Small intestine (tissue), 7 donors: ENCODE data around the gene UGT2B10. TPM values are rescaled to one million over a fixed set of nuclear protein-coding genes. Genes with fewer than 3 reads are reported as not detected.
"Not testable (repeated sequence)": the region's sequence is repeated elsewhere in the genome, so short reads cannot be mapped to it uniquely, and the experiment has no call there.

Experiments used
- DNase-seq, 2 donors: peaks; one replicate each; pipeline versions ENCODE4 v3.0.0 to v3.0.0-alpha.2; 2013
- FAIRE-seq: peaks from 2 replicates; lab custom pipeline; 2012; peaks lifted over from hg19 to GRCh38; lab: Jason Lieb, UNC
- H3K27ac ChIP-seq, 3 donors: one replicate each; pipeline ENCODE4 v1.5.1; 2013; ENCODE audit warnings: low read length in 2 of 3, mild to moderate bottlenecking in 2 of 3, control low read depth in 1 of 3, inconsistent platforms in 1 of 3, low read depth in 1 of 3, moderate library complexity in 1 of 3
- H3K27me3 ChIP-seq, 3 donors: one replicate each; pipeline ENCODE4 v1.6.1; 2013; ENCODE audit warnings: low read length in 3 of 3, inconsistent platforms in 1 of 3; ENCODE audit not compliant: control insufficient read depth in 3 of 3, insufficient read depth in 3 of 3
- H3K36me3 ChIP-seq, 3 donors: one replicate each; pipeline ENCODE4 v1.6.1; 2013; ENCODE audit warnings: low read length in 3 of 3, inconsistent platforms in 1 of 3, low read depth in 1 of 3, mild to moderate bottlenecking in 1 of 3, moderate library complexity in 1 of 3; ENCODE audit not compliant: control insufficient read depth in 3 of 3, insufficient read depth in 2 of 3
- H3K4me1 ChIP-seq, 3 donors: one replicate each; pipeline ENCODE4 v1.6.1; 2013; ENCODE audit warnings: low read length in 2 of 3, inconsistent platforms in 1 of 3, low read depth in 1 of 3, mild to moderate bottlenecking in 1 of 3, moderate library complexity in 1 of 3; ENCODE audit not compliant: control insufficient read depth in 3 of 3, insufficient read depth in 2 of 3
- H3K4me3 ChIP-seq, 3 donors: one replicate each; pipeline ENCODE4 v1.5.1; 2013; ENCODE audit warnings: low read length in 3 of 3, control low read depth in 1 of 3, inconsistent platforms in 1 of 3, low read depth in 1 of 3, mild to moderate bottlenecking in 1 of 3, moderate library complexity in 1 of 3
- H3K9me3 ChIP-seq, 2 donors: one replicate each; pipeline ENCODE4 v1.6.1; 2013; ENCODE audit warnings: low read depth in 1 of 2, low read length in 1 of 2; ENCODE audit not compliant: control insufficient read depth in 2 of 2, insufficient read depth in 1 of 2
- WGBS, 3 donors: extraction: QIAGEN DNeasy Blood & Tissue Kit; methylation state at CpG; one replicate each; pipeline ENCODE4 v1.1.7; 2013; 5-methylcytosine and 5-hydroxymethylcytosine counted together
- polyA plus RNA-seq, 4 donors: library from polyadenylated mRNA; stranded (reverse) in 3 of 4; unstranded in 1 of 4; fragments of 200-250 nt in 3 of 4; fragments of 120-200 nt in 1 of 4; gene quantifications; one replicate each; pipeline versions ENCODE4 v1.2.1 to v1.2.3, GENCODE V29; 2013
- donor health status: healthy with polysubstance abuse.
- donor health status: control.
- donor health status: control.
- donor health status: Bipolar disorder and iron deficiency.
- donor health status: healthy.

Gene UGT2B10
- polyA plus RNA-seq, 4 donors, result 0.03 to 0.83 TPM; not detected in 2

DNA sequence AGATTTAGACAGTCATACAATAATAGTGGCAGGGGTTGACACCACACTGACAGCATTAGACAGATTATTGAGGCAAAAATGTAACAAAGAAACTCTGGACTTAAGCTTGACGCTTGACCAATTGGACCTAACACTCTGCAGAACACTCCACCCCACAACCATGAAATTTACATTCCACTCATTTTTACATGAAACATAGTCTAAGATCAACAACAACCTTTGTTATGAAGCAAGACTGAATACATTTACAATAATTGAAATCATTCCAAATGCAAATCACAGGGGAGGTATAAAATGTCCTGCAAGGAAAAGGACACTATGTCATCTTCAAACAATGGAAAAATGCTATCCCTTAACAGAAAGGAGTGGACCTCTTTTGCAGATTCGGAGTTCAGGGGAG is 4.9 kb upstream of the UGT2B10 start:
- H3K27ac ChIP-seq, result no peak overlapping the region
- no peak overlapping the region for H3K4me3 ChIP-seq
- no peaks in the 10 kb centered on the region for H3K36me3 ChIP-seq
- H3K4me1 ChIP-seq, result no peaks in the 10 kb centered on the region
- peaks cover 0 to 8% of the 10 kb centered on the region in 2 donors for H3K9me3 ChIP-seq
- 78 to 93% (median 85%) methylated on average over 2 of the region's 2 CpGs for WGBS, 3 donors
- FAIRE-seq (no peak), DNase-seq (no peak)
- H3K27me3 ChIP-seq, result no peaks in the 10 kb centered on the region

DNA sequence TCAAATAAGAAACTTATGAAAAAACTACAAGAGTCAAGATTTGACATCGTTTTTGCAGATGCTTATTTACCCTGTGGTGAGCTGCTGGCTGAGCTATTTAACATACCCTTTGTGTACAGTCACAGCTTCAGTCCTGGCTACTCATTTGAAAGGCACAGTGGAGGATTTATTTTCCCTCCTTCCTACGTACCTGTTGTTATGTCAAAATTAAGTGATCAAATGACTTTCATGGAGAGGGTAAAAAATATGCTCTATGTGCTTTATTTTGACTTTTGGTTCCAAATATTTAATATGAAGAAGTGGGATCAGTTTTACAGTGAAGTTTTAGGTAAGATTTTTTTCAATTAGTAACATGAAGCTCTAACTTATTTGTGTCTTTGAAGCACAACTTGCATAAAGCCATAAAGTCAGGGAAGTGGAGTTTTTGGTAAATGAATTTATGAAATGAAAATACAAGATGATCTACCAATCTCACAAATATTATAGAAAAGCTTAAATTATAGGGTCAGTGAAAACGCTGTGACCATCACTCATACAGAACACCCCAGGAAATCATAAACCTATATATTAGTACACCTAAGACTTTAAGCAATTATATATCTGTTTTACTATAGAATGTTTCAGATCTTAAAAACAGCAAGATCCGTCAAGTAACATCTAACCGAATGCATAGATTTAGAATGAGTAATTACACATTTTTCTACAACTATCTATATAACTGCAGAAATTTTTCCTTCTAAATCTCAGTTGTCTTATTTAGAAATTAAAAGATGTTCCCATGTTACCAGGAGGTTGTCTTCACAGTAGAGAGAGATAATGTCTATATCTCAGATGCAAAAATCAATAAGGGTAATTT is 844 bp downstream of the UGT2B10 start:
- not testable (repeated sequence) for H3K4me1 ChIP-seq, H3K4me3 ChIP-seq, H3K27ac ChIP-seq, FAIRE-seq, H3K9me3 ChIP-seq, H3K36me3 ChIP-seq, H3K27me3 ChIP-seq, DNase-seq
- 71 to 87% (median 76%) methylated on average over 5 of the region's 5 CpGs for WGBS, 3 donors

DNA sequence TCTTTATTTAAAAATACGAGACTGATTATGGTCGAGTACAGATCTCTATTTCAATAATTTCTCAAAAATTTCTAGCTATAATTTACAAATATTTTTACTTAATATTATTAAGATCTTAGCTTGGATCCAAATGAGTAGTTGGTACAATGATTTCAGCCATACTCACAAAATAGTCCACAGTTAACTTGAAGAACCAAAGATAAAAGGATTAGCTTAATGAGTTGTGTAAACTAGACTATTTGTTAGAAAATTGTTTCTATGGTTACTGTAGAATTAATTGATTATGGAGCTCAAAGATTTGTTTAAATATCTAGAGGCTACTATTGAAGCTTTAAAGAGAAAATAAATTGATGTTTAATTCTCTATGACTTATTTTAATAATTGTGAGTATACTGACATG is 1.6 kb downstream of the UGT2B10 start:
- Histone ChIP-seq H3K27ac (no peak overlapping the region), H3K4me1 (no peaks in the 10 kb centered on the region), H3K27me3 (no peaks in the 10 kb centered on the region), H3K4me3 (no peak overlapping the region), H3K36me3 (no peaks in the 10 kb centered on the region), H3K9me3 (no peaks in the 10 kb centered on the region)
- FAIRE-seq (no peak), DNase-seq (no peak)
- 77 to 92% (median 88%) methylated on average over 2 of the region's 2 CpGs for WGBS, 3 donors

DNA sequence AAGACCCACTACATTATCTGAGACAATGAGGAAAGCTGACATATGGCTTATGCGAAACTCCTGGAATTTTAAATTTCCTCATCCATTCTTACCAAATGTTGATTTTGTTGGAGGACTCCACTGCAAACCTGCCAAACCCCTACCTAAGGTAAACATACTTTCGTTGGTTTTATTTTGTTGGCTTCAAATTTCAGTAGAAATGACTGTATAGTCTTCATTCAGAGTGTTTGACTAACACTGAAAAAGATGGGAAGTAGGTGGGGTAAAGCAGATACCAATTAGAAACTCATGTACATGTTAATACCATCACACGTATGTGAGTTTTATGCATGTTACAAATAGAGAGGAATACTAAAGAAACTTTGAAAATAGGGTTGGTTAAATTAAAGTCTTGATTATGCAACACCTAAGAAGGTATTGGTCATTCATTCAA is 2.3 kb downstream of the UGT2B10 start:
- not testable (repeated sequence) for H3K27ac ChIP-seq, H3K4me1 ChIP-seq, H3K4me3 ChIP-seq, DNase-seq, FAIRE-seq, H3K27me3 ChIP-seq, H3K9me3 ChIP-seq, H3K36me3 ChIP-seq
- 74 to 78% (median 76%) methylated on average over 3 of the region's 3 CpGs for whole genome bisulfite sequencing, 3 donors

DNA sequence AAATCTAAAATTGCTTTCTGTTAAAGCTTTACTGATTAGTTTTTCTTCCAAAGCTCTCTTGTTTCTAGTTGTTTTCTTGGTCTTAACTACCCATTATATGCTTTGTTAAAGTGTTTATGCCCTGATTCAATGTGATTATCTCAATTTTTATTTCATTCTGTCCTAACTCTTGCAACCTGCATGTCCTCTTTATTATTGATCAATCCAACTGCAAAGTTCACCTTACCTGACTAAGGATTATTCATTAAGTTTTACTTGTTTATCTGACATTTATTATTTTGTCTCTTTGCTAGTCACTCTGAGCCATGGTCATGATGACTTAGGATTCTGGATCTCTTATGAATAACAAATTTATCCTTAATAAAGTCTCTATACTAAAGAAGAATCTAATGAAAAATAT is 15.8 kb downstream of the UGT2B10 start:
- Histone ChIP-seq H3K4me3 (no peak overlapping the region), H3K27ac (no peak overlapping the region), H3K27me3 (no peaks in the 10 kb centered on the region), H3K36me3 (no peaks in the 10 kb centered on the region), H3K4me1 (no peaks in the 10 kb centered on the region), H3K9me3 (peaks cover 0 to 3% of the 10 kb centered on the region in 2 donors)
- DNase-seq (no peak), FAIRE-seq (peak; percentile 65)

DNA sequence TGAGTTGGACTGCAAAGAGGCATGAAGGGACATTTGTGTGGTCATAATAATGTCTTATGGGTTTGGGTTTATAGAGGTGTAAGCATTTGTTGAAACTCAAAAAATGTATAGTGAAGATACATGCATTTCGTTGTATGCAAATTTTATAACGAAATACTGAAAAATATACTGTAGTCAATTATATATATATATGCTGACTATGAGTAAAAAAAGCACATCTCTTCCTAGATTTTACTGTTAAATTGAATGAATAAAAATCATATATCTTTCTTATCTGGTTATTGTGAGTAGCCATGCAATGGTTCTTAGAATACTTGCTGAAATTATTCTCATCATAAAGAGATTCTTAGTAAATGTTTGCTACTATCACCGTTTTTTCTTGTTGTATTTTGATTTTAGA is 34.5 kb downstream of the UGT2B10 start:
- DNase-seq (no peak), FAIRE-seq (no peak)
- H3K4me1 ChIP-seq, result no peaks in the 10 kb centered on the region
- H3K27me3 ChIP-seq, result no peaks in the 10 kb centered on the region
- WGBS, 3 donors, result 51 to 70% (median 57%) methylated on average over 3 of the region's 3 CpGs
- H3K4me3 ChIP-seq, result no peak overlapping the region
- no peak overlapping the region for H3K27ac ChIP-seq
- H3K36me3 ChIP-seq, result no peaks in the 10 kb centered on the region
- H3K9me3 ChIP-seq, result peaks cover 0 to 24% of the 10 kb centered on the region in 2 donors

DNA sequence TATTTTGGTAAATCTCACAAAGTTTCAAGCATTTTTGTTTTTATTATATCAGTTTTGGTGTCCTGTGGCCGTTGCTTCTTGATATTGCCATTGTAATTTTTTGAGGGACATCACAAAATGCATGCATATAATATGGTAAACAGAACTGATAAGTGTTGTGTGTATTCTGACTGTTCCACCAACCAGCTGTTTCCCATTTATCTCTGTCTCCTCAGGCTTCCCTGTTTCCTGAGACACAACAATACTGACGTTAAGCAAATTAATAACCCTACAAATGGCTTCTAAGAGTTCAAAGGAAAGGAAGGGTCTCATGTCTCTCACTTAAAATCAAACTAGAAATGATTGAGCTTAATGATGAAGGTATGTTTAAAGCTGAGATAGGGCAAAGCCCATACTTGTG is 40.0 kb downstream of the UGT2B10 start:
- Histone ChIP-seq H3K4me3 (no peak overlapping the region), H3K9me3 (peaks cover 0 to 14% of the 10 kb centered on the region in 2 donors), H3K4me1 (no peaks in the 10 kb centered on the region), H3K27ac (no peak overlapping the region), H3K36me3 (no peaks in the 10 kb centered on the region), H3K27me3 (no peaks in the 10 kb centered on the region)
- no peak for DNase-seq
- 40 to 63% (median 50%) methylated on average over 2 of the region's 2 CpGs for WGBS, 3 donors
- FAIRE-seq, result no peak

DNA sequence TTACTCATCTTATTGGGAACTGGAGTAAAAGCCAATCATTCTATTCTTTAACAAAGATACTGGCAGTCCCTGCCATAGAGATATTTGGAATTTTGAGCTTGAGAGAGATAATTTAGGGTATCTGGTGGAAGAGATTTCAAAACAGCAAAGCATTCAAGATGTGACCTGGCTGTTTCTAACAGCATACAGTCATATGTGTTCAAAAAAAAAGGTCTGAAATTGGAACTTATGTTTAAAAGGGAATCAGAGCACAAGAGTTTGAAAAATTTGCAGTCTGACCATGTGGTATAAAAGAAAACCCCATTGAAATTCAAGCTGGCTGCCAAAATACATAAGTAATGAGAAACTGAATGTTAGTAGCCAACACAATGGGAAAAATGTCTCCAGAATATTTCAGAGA is 42.2 kb downstream of the UGT2B10 start:
- Histone ChIP-seq H3K36me3 (no peaks in the 10 kb centered on the region), H3K4me1 (no peaks in the 10 kb centered on the region), H3K27ac (no peak overlapping the region), H3K27me3 (no peaks in the 10 kb centered on the region), H3K4me3 (no peak overlapping the region), H3K9me3 (peaks cover 0 to 14% of the 10 kb centered on the region in 2 donors)
- DNase-seq, result no peak
- no peak for FAIRE-seq

DNA sequence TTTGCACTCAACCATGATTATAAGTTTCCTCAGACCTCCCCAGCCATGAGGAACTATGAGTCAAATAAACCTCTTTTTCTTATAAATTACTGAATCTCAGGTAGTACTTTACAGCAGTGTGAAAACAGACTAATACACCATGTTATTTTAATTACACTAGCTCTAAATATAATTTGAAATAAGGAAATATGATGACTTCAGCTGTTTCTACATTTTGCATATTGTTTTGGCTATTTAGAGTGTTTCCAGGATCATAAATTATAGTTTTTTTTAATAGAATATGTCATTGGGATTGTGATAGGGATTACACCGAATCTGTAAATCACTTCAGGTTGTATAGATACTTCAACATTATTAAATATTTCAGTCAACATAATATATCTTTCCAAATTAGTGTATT is 43.9 kb downstream of the UGT2B10 start:
- FAIRE-seq (no peak), DNase-seq (no peak)
- Histone ChIP-seq H3K36me3 (no peaks in the 10 kb centered on the region), H3K4me3 (no peak overlapping the region), H3K4me1 (peaks cover 0 to 4% (median 0%) of the 10 kb centered on the region in 3 donors), H3K27ac (no peak overlapping the region), H3K9me3 (peaks cover 0 to 9% of the 10 kb centered on the region in 2 donors), H3K27me3 (no peaks in the 10 kb centered on the region)
- 83 to 94% (median 85%) methylated on average over 1 of the region's 1 CpG for WGBS, 3 donors
